GM21619 (cell line): ENCODE data around the gene EID2B.

Experiments
- ATAC-seq: cut with Tn5 transposase; IDR thresholded peaks from one replicate; pipeline ENCODE4 v1.9.1; 2021; ENCODE audit not compliant: unreplicated experiment

EID2B gene

DNA sequence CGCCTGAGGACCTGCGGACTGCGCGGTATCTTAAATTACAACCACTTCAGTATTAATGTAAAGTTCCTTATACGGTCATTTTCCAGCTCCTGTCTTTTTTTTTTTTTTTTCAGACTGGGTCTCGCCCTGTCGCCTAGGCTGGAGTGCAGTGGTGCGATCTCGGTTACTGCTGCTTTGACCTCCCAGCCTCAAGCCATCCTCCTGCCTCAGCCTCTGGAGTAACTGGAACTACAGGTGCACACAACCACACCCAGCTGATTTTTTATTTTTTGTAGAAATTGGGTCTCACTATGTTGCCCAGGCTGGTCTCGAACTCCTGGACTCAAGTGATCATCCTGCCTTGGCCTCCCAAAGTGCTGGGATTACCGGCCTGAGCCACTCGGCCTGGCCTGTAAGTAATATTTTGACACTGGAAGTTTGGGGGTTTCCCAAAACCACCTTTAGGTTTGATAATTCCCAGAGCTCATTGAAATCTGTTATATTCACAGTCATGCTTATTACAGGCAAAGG lies 406 bp upstream of the EID2B start:
- no peak for ATAC-seq

DNA sequence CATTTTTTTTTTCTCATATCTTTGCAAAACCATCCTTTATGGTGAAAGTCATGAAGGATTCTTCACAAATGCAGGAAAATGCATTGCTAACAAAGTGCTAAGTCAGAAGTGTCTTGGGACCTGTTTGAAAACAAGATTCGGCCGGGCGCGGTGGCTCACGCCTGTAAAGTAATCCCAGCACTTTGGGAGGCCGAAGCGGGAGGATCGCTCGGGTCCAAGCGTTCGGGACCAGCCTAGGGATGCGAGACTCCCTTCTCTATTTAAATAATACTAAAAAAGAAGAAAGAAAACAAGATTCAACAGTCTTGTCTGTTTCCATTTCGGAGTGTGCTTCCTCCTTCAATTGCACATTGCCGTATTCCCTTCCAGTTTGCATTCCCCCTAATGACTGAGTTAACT lies 819 bp downstream of the EID2B start:
- ATAC-seq = no peak

DNA sequence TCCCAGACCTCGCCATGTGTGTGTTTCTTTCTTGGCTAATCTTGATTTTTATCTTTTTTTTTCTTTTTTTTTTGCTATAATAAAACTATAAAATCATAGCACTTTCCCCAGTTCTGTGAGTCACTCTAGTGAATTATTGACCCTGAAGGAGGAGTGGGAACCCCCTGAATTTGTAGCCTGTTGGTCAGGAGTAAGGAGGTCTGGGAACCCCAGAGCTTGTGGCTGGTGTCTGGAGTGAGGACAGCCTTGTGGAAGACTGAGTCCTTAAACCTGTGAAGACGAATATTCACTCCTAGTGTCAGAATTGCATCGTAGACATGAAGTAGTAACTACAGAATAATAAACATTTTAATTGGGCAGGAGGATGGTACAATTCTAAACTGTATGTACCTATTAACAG lies 7.4 kb downstream of the EID2B start:
- ATAC-seq = no peak

DNA sequence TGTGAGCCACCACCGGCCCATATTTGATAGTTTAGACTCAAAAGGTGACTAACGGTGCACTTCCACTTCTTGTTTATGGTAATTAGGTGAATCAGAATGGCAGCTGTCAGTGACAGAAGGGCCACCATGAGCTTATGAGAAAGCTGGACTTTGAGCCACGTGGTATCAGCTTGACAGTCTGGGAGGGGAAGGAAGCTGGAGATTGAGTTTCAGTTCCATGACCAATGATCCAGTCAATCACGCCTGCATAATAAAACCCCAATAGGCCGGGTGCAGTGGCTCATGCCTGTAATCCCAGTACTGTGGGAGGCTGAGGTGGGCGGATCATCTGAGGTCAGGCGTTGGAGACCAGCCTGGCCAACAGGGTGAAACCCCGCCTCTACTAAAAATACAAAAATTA lies 8.2 kb downstream of the EID2B start:
- no peak for ATAC-seq

DNA sequence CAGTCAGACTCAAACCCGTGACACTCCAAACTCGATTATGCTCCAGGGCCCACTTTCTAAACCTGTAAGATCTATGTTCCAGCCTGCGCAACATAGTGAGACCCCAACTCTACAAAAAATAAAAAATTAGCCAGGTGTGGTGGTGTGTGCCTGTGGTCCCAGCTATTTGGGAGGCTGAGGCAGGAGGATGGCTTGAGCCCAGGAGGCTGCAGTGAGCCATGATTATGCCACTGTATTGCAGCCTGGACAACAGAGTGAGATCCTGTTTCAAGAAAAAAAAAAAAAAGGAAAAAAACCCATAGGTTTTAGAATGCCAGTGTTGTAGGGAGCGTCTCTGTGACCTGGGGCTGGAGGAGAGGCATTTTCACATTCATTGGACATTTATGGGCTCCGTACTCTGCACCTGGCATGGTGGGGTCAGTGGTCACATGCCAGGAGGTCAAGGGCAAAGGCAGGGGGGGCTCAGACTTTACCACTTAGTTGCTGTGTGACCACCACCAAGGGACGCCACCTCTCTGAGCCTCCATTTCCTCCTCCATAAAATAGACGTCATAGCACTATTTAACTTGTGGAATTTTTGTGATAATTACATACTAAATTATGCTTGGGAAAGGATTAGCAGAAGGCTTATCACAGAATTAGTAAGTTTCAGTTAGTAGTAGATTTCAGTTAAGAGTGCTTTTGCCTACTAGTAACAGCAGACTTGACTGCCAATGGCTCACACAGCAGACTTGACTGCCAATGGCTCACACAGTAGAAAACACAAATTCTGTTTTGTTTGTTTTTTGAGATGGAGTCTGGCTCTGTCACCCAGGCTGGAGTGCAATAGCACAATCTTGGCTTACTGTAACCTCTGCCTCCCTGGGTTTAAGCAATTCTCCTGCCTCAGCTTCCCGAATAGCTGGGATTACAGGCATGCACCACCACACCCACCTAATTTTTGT lies 11.8 kb downstream of the EID2B start:
- no peak for ATAC-seq

DNA sequence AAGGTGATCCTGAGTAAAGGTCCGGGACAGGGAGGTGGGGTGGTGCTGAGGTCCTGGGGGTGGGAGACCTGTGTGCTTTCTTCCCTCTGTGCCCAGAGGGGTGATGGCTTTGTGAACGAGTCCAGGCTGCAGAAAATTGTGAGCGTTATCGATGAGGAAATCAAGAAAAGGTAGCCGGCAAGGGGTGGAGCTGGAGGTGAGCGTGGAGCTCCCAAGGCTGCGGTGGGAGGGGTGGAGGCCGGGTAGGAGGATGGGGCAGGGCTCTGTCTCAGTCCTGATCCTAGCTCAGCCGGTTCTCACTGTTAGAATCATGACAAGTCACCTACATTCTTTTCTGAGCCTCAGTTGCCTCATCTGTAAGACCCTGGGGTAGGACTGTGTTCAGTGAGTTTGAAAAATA lies 13.7 kb downstream of the EID2B start:
- no peak for ATAC-seq

DNA sequence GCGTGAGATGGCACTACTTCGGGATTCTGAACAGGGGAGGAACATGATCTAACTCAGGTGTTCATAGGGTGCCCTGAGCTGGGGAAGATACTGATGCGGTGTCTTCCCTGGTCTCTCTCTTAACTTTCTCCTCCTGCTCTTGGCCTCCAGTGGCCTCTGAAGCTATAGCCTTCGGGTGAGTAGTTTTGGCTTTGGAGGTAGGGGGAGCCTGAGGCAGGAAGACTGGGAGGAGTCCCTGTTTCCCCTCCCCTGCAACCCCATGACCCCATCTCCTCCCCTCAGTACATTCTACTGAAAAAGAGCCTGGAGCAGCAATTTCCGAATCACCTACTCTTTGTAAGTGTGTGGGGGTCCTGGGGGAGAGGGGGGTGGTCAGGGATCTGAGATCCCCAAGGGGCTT lies 14.2 kb downstream of the EID2B start:
- ATAC-seq = no peak

DNA sequence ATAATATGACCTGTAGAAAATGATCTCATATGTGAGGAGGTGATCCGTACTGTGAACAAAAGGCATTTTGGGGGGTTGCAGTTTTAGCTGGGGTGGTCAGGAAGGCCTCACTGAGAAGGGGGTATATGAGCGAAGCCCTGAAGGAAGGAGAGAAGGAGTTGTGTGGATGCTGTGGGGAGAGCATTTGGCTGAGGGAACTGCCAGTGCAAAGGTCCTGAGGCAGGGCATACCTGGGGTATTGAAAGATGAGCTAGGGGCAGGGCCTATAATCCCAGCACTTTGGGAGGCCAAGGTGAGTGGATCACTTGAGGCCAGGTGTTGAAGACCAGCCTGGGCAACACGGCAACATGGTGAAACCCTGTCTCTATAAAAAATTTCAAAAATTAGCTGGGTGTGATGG lies 15.2 kb downstream of the EID2B start:
- ATAC-seq = no peak

DNA sequence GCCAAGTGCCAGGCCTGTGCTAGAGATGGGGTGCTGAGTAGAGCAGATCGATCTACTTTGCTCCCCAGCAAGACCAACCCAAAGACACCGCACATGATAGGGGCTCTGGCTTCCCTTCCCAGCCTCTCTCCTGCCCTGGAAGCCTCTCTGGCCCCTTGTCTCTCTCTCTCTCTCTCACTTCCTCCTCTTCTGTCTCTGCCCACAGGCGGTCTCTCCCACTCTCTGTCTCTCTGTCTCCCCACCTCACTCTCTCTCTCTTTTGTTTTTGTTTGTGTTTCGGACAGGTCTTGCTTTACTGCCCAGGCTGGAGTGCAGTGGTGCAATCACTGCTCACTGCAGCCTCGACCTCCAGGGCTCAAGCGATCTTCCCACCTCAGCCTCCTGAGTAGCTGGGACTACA lies 16.4 kb downstream of the EID2B start:
- no peak for ATAC-seq

DNA sequence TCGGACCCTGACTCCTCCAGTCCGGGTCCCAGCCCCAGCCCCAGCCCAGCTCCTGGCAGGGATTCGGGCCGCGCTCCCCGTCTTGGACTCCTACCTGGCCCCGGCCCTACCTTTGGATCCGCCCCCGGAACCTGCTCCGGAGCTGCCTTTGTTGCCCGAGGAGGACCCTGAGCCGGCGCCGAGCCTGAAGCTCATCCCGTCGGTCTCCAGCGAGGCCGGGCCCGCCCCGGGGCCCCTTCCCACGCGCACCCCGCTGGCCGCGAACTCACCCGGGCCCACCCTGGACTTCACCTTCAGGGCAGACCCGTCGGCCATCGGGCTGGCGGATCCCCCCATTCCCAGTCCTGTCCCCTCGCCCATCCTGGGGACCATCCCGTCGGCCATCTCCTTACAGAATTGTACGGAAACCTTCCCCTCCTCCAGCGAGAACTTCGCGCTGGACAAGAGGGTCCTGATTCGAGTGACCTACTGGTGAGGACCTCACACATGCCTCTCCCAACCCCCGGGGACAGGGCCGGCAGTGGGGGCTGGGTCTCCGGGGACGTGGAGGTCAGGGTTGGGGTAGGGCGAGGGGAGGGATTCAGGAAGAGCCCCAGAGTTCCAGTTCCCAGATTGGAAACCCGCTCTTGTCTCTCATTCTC lies 17.0 kb downstream of the EID2B start:
- ATAC-seq = no peak

DNA sequence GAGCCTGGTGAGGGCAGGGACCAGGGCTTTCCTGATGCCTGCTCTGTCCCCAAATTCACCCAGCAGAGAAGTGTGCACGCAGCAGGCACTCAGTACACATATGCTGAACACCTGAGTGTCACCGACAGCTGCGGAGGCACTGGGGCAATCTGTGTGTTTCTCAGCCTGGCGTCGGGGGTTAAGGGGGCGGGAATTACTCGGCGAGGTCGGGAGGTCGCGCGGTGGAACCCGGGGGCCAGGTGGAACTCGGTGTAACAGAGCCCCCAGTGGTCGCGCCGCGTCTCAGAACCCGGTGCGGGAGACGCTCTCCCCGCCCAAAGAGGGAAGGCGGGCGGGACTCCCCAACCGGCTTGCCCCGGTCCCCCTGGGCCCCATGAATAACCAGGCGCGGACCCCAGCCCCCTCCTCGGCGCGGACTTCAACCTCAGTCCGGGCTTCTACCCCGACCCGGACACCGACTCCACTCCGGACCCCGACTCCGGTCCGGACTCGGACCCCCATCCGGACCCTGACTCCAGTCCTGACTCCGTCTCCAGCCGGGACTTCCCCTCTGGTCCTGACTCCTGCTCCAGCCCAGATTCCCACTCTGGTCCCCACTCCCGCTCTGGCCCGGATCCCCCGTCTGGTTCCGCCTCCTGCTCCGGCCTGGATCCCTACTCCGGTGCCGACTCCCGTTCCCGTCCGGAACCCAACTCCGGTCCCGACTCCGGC lies 17.7 kb downstream of the EID2B start, which contains the start of gene SELENOV:
SELENOV (plus strand) TSS at position 300 of the 711 bp plus-strand sequence; CDS start at position 374, 74 bp downstream.
- ATAC-seq = no peak

DNA sequence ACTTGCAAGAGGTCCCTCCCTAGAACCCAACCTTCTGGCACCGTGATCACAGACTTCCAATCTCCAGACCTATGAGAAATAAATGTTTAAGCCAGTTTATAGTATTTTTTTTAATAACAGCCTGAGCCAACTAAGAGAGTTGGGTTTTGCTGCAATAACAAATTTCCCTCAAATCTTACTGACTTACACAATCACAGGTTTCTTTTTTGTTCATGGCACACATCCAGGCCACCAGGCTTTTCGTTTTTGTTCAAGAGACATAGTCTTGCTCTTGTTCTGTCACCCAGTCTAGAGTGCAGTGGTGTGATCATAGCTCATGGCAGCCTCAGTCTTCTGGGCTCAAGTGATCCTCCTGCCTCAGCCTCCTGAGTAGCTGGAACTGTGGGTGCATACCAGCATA lies 19.7 kb downstream of the EID2B start:
- ATAC-seq = no peak

DNA sequence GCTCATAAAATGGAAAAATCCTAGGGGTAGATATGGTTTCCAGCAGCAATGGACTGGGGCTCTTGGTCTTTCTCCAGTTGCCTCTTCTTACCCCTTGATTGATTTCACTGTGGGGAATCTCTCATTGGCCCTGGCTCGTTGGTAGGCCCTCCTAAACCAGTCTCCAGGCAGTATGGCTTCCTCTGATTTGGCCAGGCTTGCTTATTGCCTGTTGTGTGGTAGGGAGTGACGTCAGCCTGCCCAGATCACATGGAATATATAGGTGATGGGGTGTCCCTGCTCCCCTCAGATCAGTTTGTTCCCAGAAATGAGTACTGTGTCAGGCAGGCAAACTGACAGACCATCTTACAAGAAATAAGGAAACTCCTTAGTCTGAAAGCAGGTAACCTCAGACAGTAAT lies 23.4 kb downstream of the EID2B start:
- no peak for ATAC-seq

DNA sequence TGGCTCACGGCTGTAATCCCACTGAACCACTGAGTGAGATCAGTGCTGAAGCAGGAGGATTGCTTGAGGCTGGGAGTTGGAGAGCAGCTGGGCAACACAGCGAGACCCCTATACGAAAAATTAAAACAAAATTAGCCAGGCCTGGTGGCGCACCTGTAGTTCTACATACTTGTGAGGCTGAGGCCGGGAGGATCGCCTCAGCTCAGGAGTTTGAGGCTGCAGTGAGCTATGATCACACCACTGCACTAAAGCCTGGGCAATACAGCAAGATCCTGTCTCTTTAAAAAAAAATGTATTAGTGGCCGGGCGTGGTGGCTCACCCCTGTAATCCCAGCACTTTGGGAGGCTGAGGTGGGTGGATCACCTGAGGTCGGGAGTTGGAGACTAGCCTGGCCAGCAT lies 24.0 kb downstream of the EID2B start:
- ATAC-seq = no peak

DNA sequence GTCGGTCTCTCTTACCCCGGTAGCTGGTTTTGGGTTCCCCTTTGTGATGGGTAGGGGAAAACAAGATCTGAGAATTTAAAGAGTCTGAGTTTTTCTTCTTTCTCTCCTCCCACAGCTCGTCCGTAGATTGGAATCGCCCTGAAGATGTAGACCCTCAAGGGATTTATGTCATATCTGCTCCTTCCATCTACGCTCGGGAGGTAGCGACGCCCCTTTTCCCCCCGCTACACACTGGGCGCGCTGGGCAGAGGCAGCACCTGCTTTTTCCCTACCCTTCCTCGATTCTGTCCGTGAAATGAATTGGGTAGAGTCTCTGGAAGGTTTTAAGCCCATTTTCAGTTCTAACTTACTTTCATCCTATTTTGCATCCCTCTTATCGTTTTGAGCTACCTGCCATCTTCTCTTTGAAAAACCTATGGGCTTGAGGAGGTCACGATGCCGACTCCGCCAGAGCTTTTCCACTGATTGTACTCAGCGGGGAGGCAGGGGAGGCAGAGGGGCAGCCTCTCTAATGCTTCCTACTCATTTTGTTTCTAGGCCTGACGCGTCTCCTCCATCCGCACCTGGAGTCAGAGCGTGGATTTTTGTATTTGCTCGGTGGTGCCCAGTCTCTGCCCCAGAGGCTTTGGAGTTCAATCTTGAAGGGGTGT lies 24.8 kb downstream of the EID2B start:
- ATAC-seq = no peak

DNA sequence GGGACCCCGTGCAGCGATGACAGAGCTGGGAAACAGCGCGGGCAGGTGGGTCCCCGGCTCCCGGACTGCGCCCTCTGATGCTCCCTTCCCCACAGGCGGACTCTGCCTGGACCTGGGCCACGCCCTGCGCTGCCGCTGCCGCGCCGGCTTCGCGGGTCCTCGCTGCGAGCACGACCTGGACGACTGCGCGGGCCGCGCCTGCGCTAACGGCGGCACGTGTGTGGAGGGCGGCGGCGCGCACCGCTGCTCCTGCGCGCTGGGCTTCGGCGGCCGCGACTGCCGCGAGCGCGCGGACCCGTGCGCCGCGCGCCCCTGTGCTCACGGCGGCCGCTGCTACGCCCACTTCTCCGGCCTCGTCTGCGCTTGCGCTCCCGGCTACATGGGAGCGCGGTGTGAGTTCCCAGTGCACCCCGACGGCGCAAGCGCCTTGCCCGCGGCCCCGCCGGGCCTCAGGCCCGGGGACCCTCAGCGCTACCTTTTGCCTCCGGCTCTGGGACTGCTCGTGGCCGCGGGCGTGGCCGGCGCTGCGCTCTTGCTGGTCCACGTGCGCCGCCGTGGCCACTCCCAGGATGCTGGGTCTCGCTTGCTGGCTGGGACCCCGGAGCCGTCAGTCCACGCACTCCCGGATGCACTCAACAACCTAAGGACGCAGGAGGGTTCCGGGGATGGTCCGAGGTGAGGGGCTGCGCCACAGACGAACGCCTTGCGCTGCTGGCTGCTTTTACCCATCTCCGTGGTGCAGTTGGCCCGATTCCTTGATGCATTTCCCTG lies 25.5 kb downstream of the EID2B start:
- no peak for ATAC-seq

DNA sequence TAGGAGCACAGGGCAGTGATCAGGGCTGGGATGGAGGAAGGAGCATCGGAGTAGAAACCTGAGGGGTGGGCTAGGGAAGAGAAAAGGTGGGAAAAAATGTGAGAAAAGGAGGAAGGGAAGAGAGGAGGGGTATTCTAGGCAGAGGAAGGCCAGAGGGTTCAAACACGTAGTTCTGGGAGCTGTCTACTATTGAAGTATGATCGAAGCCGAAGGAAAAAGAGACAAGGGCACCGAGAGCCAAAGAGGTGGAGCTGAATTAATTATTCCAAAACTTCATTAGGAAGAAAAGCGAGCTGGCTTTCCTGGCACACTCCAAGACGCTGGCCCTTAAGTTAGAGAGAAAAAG lies 26.1 kb downstream of the EID2B start:
- ATAC-seq = no peak

DNA sequence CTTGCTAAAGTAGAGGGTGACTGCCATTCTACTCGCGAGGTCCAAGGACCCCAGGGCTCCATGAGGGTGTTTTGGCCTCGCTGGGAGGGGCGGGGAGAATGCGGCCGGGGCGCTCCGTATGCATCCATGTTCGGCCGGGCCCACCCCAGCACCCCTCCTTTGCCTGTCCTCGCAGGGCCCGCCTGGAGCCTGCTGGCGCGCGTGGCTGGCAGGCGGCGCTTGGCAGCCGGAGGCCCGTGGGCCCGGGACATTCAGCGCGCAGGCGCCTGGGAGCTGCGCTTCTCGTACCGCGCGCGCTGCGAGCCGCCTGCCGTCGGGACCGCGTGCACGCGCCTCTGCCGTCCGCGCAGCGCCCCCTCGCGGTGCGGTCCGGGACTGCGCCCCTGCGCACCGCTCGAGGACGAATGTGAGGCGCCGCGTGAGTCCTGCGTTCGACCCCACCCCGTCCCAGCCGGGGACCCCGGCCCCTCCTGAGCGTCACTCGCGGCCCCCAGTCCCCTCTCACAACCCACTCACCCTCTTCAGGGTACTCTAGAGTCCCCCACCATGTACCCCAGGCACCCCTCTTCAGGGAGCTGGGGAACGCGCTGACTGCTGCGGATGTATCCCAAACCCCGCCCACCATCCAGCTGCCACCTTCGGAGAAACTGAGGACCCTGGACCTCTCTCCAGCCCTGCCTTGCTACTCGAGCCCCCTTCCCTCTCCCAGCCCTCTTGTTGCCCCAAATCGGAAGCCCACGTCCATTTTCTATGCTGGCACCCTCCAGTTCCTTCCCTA lies 29.8 kb downstream of the EID2B start:
- no peak for ATAC-seq

DNA sequence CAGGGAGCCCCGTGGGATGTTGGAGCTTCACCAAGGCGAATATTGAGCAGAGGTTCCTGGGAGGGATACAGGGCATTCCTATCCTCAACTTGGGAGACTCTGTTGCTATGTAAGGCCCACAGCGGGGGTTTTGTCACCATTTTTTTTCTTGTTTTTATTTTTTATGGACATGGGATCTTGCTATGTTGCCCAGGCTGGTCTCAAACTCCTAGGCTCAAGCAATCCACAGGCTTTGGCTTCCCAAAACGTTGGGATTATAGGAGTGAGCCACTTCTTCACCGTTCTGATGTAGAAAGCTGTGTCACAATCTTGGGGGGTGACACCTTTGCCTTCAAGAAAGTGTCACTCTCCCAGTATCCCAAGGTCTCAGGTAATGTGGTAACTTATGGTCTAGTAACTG lies 31.3 kb downstream of the EID2B start:
- no peak for ATAC-seq

DNA sequence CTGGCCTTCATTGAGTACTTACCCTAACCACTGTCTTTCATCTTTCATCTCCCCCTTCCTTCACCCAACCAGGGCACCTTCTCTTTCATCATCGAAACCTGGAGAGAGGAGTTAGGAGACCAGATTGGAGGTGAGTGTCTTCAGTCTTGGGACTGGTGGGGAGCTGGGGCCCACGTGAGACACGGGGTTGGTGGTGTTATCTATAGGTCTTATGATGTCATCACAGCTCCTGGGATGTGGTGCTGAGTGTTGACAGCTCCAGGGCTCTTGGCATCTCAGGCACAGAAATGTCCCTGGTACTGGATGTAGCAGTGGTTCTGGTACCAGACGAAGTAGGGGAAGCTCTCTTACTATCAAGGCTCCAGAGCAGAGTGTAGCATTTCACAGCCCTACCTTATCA lies 32.1 kb downstream of the EID2B start:
- no peak for ATAC-seq
